Chondrocyte (in vitro differentiated cells): Measurements from ENCODE around the gene KISS1R. TPM values are rescaled to one million over a fixed set of nuclear protein-coding genes. Genes with fewer than 3 reads are reported as not detected.

ENCODE experiments used
- DNase-seq: peaks from one replicate; pipeline ENCODE4 v3.0.0; 2021; ENCODE audit warnings: mixed read lengths, low spot score
- H3K27ac Mint-ChIP-seq: one replicate; pipeline ENCODE4 v1.8.0; 2021; ENCODE audit warnings: mild to moderate bottlenecking, moderate library complexity, mixed read lengths; ENCODE audit not compliant: unreplicated experiment
- H3K27me3 Mint-ChIP-seq: 2 replicates; pipeline ENCODE4 v1.8.0; 2021; ENCODE audit warnings: low read depth, mixed read lengths
- H3K36me3 Mint-ChIP-seq: 2 replicates; pipeline ENCODE4 v1.8.0; 2021; ENCODE audit warnings: low read depth, mixed read lengths
- H3K4me1 Mint-ChIP-seq: 2 replicates; pipeline ENCODE4 v1.8.0; 2021; ENCODE audit warnings: low read depth, mild to moderate bottlenecking, mixed read lengths
- H3K4me3 Mint-ChIP-seq: one replicate; pipeline ENCODE4 v1.8.0; 2021; ENCODE audit warnings: mild to moderate bottlenecking, moderate library complexity, mixed read lengths; ENCODE audit not compliant: unreplicated experiment
- H3K9me3 Mint-ChIP-seq: 2 replicates; pipeline ENCODE4 v1.8.0; 2021; ENCODE audit warnings: low read depth, mixed read lengths
- CTCF ChIP-seq: fragments of 200-600 bp; sonication (generic); IDR thresholded peaks from 2 replicates; pipeline ENCODE4 v1.5.0; 2021; ENCODE audit warnings: antibody characterized with exemption, mild to moderate bottlenecking, moderate library complexity
- total RNA-seq: library from RNA; stranded (reverse); gene quantifications from 3 replicates; pipeline ENCODE4 v1.2.1, GENCODE V29; 2021

KISS1R gene
- total RNA-seq, 1 donor from 2014 or later, result 0.17 TPM

DNA sequence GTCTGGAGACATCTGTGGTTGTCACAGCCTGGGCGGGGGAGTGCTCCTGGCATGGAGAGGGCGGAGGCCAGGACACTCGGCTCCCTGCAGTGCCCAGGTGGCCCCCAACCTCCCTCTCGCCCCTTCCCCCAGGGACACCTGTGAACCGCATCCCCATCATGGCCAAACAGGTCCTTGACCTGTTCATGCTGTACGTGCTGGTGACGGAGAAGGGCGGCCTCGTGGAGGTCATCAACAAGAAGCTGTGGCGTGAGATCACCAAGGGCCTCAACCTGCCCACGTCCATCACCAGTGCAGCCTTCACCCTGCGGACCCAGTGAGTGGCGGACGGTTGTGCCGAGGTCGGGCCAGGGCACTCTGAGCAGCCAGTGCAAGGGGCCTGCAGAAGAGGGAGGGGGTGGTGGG is 47.0 kb downstream of the KISS1R start:
- no peaks in the 10 kb centered on the region for H3K27me3 Mint-ChIP-seq
- no peaks in the 10 kb centered on the region for H3K9me3 Mint-ChIP-seq
- no peak overlapping the region for H3K4me3 Mint-ChIP-seq
- H3K27ac Mint-ChIP-seq, result no peak overlapping the region
- DNase-seq, result peak; percentile 81
- TF ChIP-seq CTCF, result no peak
- peaks cover 5% of the 10 kb centered on the region for H3K4me1 Mint-ChIP-seq
- peaks cover 18% of the 10 kb centered on the region for H3K36me3 Mint-ChIP-seq

DNA sequence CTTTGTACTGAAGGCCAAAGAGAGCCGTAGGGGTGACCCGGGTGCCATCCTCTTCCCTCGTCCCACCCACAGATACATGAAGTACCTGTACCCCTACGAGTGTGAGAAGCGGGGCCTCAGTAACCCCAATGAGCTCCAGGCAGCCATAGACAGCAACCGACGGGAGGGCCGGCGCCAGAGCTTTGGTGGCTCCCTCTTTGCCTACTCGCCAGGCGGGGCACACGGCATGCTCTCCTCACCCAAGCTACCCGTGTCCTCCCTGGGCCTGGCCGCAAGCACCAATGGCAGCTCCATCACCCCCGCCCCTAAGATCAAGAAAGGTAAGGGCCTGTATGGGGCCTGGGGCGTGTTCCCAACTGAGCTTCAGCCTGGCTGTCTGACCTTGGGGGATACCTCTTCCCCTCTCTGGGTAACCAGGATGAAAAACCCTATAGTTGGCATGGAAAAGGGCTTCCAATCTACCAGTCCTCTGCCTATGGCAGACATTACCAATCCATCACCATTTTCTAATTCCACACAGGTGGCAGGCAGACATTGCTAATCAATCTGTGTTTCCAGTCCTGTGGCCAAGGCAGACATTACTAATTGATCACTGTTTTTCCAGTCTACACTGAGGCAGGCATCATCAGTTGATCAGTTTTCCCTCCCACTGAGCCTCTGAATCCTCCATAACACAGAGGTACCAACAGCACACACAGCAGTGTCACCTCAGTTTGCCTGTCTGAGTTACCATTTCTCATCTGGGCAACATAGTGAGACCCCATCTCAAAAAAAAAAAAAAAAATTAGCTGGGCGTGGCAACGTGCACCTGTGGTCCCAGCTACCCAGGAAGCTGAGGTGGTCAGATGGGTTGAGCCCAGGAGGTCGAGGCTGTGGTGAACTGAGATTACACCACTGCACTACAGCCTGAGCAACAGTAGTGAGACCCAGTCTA is 47.9 kb downstream of the KISS1R start:
- H3K36me3 Mint-ChIP-seq, result peaks cover 18% of the 10 kb centered on the region
- no peaks in the 10 kb centered on the region for H3K27me3 Mint-ChIP-seq
- H3K9me3 Mint-ChIP-seq, result no peaks in the 10 kb centered on the region
- H3K27ac Mint-ChIP-seq, result no peak overlapping the region
- H3K4me3 Mint-ChIP-seq, result no peak overlapping the region
- peaks cover 5% of the 10 kb centered on the region for H3K4me1 Mint-ChIP-seq
- DNase-seq, result no peak
- no peak for TF ChIP-seq CTCF

DNA sequence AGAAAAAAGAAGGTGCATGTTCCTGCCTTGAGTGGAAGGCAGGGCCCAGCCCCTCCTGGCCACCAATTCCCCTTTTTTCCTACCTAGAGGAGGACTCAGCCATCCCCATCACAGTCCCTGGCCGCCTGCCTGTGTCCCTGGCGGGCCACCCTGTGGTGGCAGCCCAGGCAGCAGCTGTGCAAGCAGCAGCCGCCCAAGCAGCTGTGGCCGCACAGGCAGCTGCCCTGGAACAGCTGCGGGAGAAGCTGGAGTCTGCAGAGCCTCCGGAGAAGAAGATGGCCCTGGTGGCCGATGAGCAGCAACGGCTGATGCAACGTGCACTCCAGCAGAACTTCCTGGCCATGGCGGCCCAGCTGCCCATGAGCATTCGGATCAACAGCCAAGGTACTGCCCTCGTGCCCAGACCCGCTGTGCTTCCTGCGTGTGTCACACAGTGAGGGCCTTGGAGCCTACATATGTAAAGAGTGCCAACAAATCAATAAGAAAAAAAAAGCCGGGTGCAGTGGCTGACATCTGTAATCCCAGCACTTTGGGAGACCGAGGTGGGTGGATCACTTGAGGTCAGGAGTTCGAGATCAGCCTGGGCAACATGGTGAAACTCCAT is 49.5 kb downstream of the KISS1R start:
- H3K9me3 Mint-ChIP-seq, result peaks cover 5% of the 10 kb centered on the region
- H3K27ac Mint-ChIP-seq, result no peak overlapping the region

More for the DNA sequence above, 49.5 kb downstream of the KISS1R start:
- Mint-ChIP-seq H3K36me3 (peaks cover 23% of the 10 kb centered on the region), H3K4me1 (peaks cover 5% of the 10 kb centered on the region), H3K4me3 (no peak overlapping the region), H3K27me3 (no peaks in the 10 kb centered on the region)
- no peak for TF ChIP-seq CTCF
- no peak for DNase-seq

Other genes starting within 250 kb of the KISS1R start
- gene FSTL3, start 240.9 kb upstream of the KISS1R start, total RNA-seq, result 267 to 316 TPM (median 312 TPM) in 3 replicates
- gene PRSS57, start 221.9 kb upstream of the KISS1R start, total RNA-seq, result not detected in 3 replicates
- gene PALM, start 208.4 kb upstream of the KISS1R start, total RNA-seq, result 166 to 182 TPM (median 175 TPM) in 3 replicates
- 1.5 to 2.2 TPM (median 1.6 TPM) in 3 replicates for gene MISP, start 166.2 kb upstream of the KISS1R start, total RNA-seq
- 281 to 343 TPM (median 285 TPM) in 3 replicates for gene PTBP1, start 119.9 kb upstream of the KISS1R start, total RNA-seq
- 5.4 to 6.8 TPM (median 6.0 TPM) in 3 replicates for gene PLPPR3, start 95.4 kb upstream of the KISS1R start, total RNA-seq
- 0.37 to 0.51 TPM in 2 of 3 replicates, not detected in the other for gene AZU1, start 89.5 kb upstream of the KISS1R start, total RNA-seq
- gene PRTN3, start 76.3 kb upstream of the KISS1R start, total RNA-seq, result not detected in 3 replicates
- gene ELANE, start 65.0 kb upstream of the KISS1R start, total RNA-seq, result not detected in 3 replicates
- gene CFD, start 57.7 kb upstream of the KISS1R start, total RNA-seq, result 1.1 to 17.9 TPM (median 1.8 TPM) in 3 replicates
- gene MED16, start 24.1 kb upstream of the KISS1R start, total RNA-seq, result 47.0 to 53.9 TPM (median 53.1 TPM) in 3 replicates
- not detected in 3 replicates for gene RNU6-9, start 23.8 kb upstream of the KISS1R start, total RNA-seq
- 47.1 to 52.2 TPM (median 48.4 TPM) in 3 replicates for gene R3HDM4, start 4.1 kb upstream of the KISS1R start, total RNA-seq
- gene ARID3A, start 8.7 kb downstream of the KISS1R start, total RNA-seq, result 6.6 to 10.0 TPM (median 8.8 TPM) in 3 replicates
- 42.1 to 48.5 TPM (median 48.0 TPM) in 3 replicates for gene WDR18, start 67.0 kb downstream of the KISS1R start, total RNA-seq
- 0.31 to 0.67 TPM (median 0.33 TPM) in 3 replicates for gene GRIN3B, start 83.1 kb downstream of the KISS1R start, total RNA-seq
- gene TMEM259, start 103.8 kb downstream of the KISS1R start, total RNA-seq, result 120 to 130 TPM (median 120 TPM) in 3 replicates
- not detected in 3 replicates for gene RNU6-2, start 104.2 kb downstream of the KISS1R start, total RNA-seq
- 258 to 363 TPM (median 357 TPM) in 3 replicates for gene CNN2, start 109.3 kb downstream of the KISS1R start, total RNA-seq
- 6.7 to 15.9 TPM (median 8.9 TPM) in 3 replicates for gene ABCA7, start 122.8 kb downstream of the KISS1R start, total RNA-seq
- 0.57 to 1.6 TPM (median 1.0 TPM) in 3 replicates for gene ARHGAP45, start 149.8 kb downstream of the KISS1R start, total RNA-seq
- 110 to 119 TPM (median 113 TPM) in 3 replicates for gene POLR2E, start 178.0 kb downstream of the KISS1R start, total RNA-seq
- gene GPX4, start 186.7 kb downstream of the KISS1R start, total RNA-seq, result 240 to 246 TPM (median 245 TPM) in 3 replicates